GM10248 (cell line): ENCODE results near the gene HIVEP1.
"Not testable (repeated sequence)": the region's sequence is repeated elsewhere in the genome, so short reads cannot be mapped to it uniquely, and the experiment has no call there.

Source experiments
- CTCF ChIA-PET: fragments of 300-600 bp; sonication (Branson Sonifier 250); formaldehyde crosslinking; extraction: SDS; loops from one replicate; lab custom pipeline; 2021; ENCODE audit warnings: antibody characterized with exemption; lab: Yijun Ruan, JAX
- POLR2A ChIA-PET: fragments of 350-650 bp; sonication (Branson Sonifier 250); formaldehyde crosslinking; extraction: SDS; loops from one replicate; lab custom pipeline; 2020; ENCODE audit warnings: antibody characterized with exemption; lab: Yijun Ruan, JAX
- DNase-seq: peaks from one replicate; pipeline ENCODE4 v3.0.0; 2012; ENCODE audit errors: extremely low spot score
- CTCF ChIP-seq: IDR thresholded peaks from 2 replicates; pipeline ENCODE4 v1.5.1; 2012; ENCODE audit warnings: mild to moderate bottlenecking, low read depth; ENCODE audit errors: extremely low read depth, missing control alignments, control extremely low read depth

The HIVEP1 gene

GRCh38 chr6:12171717-12172116, 159.6 kb downstream of the HIVEP1 start:
- ChIA-PET CTCF (interaction anchor here (1.0 to 2.0 kb wide), 4 partner anchors 9 to 118 kb away, joined by 3 to 6 read pairs (median 4); partner anchors contain the start of gene EDN1), POLR2A (no interaction called here)
- TF ChIP-seq CTCF = no peak
- no peak for DNase-seq

GRCh38 chr6:12172572-12172971, 160.5 kb downstream of the HIVEP1 start:
- no peak for TF ChIP-seq CTCF
- POLR2A ChIA-PET = no interaction called here
- CTCF ChIA-PET = interaction anchor here (1.6 to 2.0 kb wide), 3 partner anchors 16 to 117 kb away, joined by 3 to 6 read pairs (median 5); partner anchors contain the start of gene EDN1
- no peak for DNase-seq

- CTCF ChIA-PET = interaction anchor here (1.1 kb wide), 1 partner anchor 12 kb away, joined by 3 read pairs; no protein-coding TSS in a partner anchor
- no peak for TF ChIP-seq CTCF
- POLR2A ChIA-PET = no interaction called here
Observed at GRCh38 chr6:12173181-12173580, 161.1 kb downstream of the HIVEP1 start.

GRCh38 chr6:12173661-12174060, 161.5 kb downstream of the HIVEP1 start:
- no peak for DNase-seq
- TF ChIP-seq CTCF = no peak
- CTCF ChIA-PET = interaction anchor here (1.1 kb wide), 1 partner anchor 12 kb away, joined by 3 read pairs; no protein-coding TSS in a partner anchor
- POLR2A ChIA-PET = no interaction called here

More at GRCh38 chr6:12173181-12173580, 161.1 kb downstream of the HIVEP1 start:
- DNase-seq = no peak

GRCh38 chr6:12174878-12175277, 162.8 kb downstream of the HIVEP1 start:
- no peak for DNase-seq
- CTCF ChIA-PET = no interaction called here
- POLR2A ChIA-PET = no interaction called here
- TF ChIP-seq CTCF = no peak

GRCh38 chr6:12175626-12176025, 163.5 kb downstream of the HIVEP1 start:
- no peak for TF ChIP-seq CTCF
- POLR2A ChIA-PET = no interaction called here
- CTCF ChIA-PET = no interaction called here
- DNase-seq = no peak

- POLR2A ChIA-PET, DNase-seq, CTCF ChIA-PET: not testable (repeated sequence)
Observed at GRCh38 chr6:12176782-12177181, 164.7 kb downstream of the HIVEP1 start.
